ENCODE data around the gene C14orf132.

Gene C14orf132

GRCh38 chr14:96054661-96055060 lies 15.5 kb downstream of the C14orf132 start:
- Histone ChIP-seq H3K4me2 (ENCODE audit: low read length) (no peak overlapping the region), H4K20me1 (ENCODE audit: insufficient read depth, low read length) (no peaks in the 10 kb centered on the region), H3K9me3 (ENCODE audit: low read length) (no peaks in the 10 kb centered on the region), H3K4me1 (ENCODE audit: insufficient read depth, low read length, severe bottlenecking) (no peaks in the 10 kb centered on the region), H3K9me2 (ENCODE audit: low read depth, low read length) (no peaks in the 10 kb centered on the region), H3K4me3 (ENCODE audit: low read depth, low read length, poor library complexity, severe bottlenecking) (no peak overlapping the region), H3K9ac (ENCODE audit: low read length) (no peak overlapping the region), H3K27ac (ENCODE audit: low read depth, low read length, poor library complexity, severe bottlenecking) (no peak overlapping the region), H3F3A (ENCODE audit: insufficient read depth, low read length) (no peaks in the 10 kb centered on the region), H3K27me3 (ENCODE audit: insufficient read depth, low read length) (no peaks in the 10 kb centered on the region; the same call in 1 of the 2 replicates), H3K79me2 (ENCODE audit: insufficient read depth, low read length) (no peaks in the 10 kb centered on the region), H2AFZ (ENCODE audit: low read length) (no peak overlapping the region), H3K36me3 (ENCODE audit: insufficient read depth, low read length) (no peaks in the 10 kb centered on the region)
- no peak for TF ChIP-seq CTCF (IDR thresholded peaks at IDR 0.05; ENCODE audit: low read length)
- no peak for TF ChIP-seq EZH2 (IDR thresholded peaks at IDR 0.05; ENCODE audit: borderline replicate concordance, low read length)

DNA sequence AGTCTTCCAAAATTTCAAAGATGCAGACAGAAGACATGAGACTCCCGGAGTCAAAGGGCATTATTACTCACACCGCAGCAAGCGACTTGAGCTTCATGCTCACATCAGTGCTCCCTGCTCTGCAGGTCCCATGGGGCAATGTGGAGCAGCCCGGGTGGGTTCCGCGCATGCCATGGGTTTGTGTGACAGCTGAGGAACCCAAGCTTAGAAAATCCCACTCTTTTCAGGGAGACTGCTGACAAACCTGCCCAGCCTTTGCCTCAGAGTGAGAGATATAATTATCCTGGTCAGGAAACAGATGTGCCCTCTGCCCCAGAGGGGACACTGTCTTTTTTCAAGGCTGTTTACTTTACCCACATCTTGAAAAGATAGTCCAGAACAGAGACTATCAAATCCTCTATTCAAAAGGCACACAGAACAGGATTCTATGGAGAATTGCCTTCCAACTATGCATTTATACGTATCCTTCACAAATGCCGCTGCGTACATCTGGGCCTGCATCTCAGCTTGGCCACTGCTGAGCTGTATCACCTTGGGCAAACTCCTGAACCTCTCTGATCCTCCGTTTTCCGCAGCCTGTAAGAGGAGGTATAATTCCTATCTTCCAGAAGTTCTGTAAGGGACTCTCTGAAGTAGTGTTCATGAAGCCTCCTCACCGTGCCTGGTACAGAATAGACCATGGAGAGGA lies 16.0 kb downstream of the C14orf132 start:
- TF ChIP-seq EZH2 (IDR thresholded peaks at IDR 0.05; ENCODE audit: borderline replicate concordance, low read length) (no peak), CTCF (IDR thresholded peaks at IDR 0.05; ENCODE audit: low read length) (no peak)
- H3K79me2 ChIP-seq (ENCODE audit: insufficient read depth, low read length): no peaks in the 10 kb centered on the region
- no peak overlapping the region for H3K4me3 ChIP-seq (ENCODE audit: low read depth, low read length, poor library complexity, severe bottlenecking)

DNA sequence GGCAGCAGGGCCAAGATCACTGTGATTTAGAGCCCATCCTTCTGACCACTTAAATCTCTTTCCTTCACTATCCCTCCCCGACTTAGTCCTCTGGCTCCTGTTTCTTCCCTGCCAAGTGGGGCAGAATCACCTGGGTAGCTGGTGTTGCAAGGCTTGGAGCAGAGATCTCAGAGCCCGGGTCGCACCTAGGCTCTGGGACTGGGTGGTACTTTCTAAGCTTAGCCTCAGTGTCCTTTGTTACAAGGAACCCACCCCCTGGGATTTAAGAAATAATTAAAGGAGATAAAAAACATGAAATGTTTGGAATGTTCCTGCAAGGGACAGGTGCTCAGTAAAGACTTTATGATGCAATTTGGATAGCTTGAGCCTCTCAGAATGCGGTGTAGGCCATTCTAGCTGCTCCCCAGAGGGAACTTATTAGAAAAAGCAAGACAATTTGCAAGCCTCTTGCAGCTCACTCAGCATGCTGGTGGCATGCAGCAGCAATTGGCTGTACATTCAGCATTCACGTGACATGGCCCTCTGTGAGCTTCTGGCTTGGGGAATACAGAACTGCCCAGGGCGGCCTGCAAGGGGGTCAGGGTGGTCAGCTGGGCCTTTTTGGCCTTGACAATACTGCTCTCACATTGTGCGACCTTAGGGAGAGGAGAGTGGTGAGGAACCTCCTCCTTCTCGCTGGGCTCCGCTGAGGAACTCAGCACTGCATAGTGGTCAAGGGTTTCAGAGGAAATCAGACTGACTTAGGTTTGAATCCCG lies 16.8 kb downstream of the C14orf132 start:
- no peak overlapping the region for H3K9ac ChIP-seq (ENCODE audit: low read length)
- H4K20me1 ChIP-seq (ENCODE audit: insufficient read depth, low read length): no peaks in the 10 kb centered on the region
- no peak overlapping the region for H3K4me2 ChIP-seq (ENCODE audit: low read length)
- no peaks in the 10 kb centered on the region for H3K9me3 ChIP-seq (ENCODE audit: low read length)
- no peaks in the 10 kb centered on the region for H3F3A ChIP-seq (ENCODE audit: insufficient read depth, low read length)
- no peaks in the 10 kb centered on the region for H3K36me3 ChIP-seq (ENCODE audit: insufficient read depth, low read length)
- no peaks in the 10 kb centered on the region for H3K4me1 ChIP-seq (ENCODE audit: insufficient read depth, low read length, severe bottlenecking)
- H2AFZ ChIP-seq (ENCODE audit: low read length): no peak overlapping the region
- no peaks in the 10 kb centered on the region for H3K9me2 ChIP-seq (ENCODE audit: low read depth, low read length)
- no peaks in the 10 kb centered on the region; the same call in 1 of the 2 replicates for H3K27me3 ChIP-seq (ENCODE audit: insufficient read depth, low read length)
- no peak for TF ChIP-seq CTCF (IDR thresholded peaks at IDR 0.05; ENCODE audit: low read length)
- TF ChIP-seq EZH2 (IDR thresholded peaks at IDR 0.05; ENCODE audit: borderline replicate concordance, low read length): no peak
- no peaks in the 10 kb centered on the region for H3K79me2 ChIP-seq (ENCODE audit: insufficient read depth, low read length)
- no peak overlapping the region for H3K27ac ChIP-seq (ENCODE audit: low read depth, low read length, poor library complexity, severe bottlenecking)
- H3K4me3 ChIP-seq (ENCODE audit: low read depth, low read length, poor library complexity, severe bottlenecking): no peak overlapping the region

More for the DNA sequence above, 16.0 kb downstream of the C14orf132 start:
- no peaks in the 10 kb centered on the region for H3K9me2 ChIP-seq (ENCODE audit: low read depth, low read length)
- H3K27ac ChIP-seq (ENCODE audit: low read depth, low read length, poor library complexity, severe bottlenecking): no peak overlapping the region
- no peaks in the 10 kb centered on the region for H3K36me3 ChIP-seq (ENCODE audit: insufficient read depth, low read length)
- no peaks in the 10 kb centered on the region for H3F3A ChIP-seq (ENCODE audit: insufficient read depth, low read length)
- H3K4me2 ChIP-seq (ENCODE audit: low read length): no peak overlapping the region
- no peaks in the 10 kb centered on the region for H3K4me1 ChIP-seq (ENCODE audit: insufficient read depth, low read length, severe bottlenecking)
- no peaks in the 10 kb centered on the region; the same call in 1 of the 2 replicates for H3K27me3 ChIP-seq (ENCODE audit: insufficient read depth, low read length)
- H3K9ac ChIP-seq (ENCODE audit: low read length): no peak overlapping the region
- H4K20me1 ChIP-seq (ENCODE audit: insufficient read depth, low read length): no peaks in the 10 kb centered on the region
- no peak overlapping the region for H2AFZ ChIP-seq (ENCODE audit: low read length)
- no peaks in the 10 kb centered on the region for H3K9me3 ChIP-seq (ENCODE audit: low read length)
